ENCODE measurements around the gene ID2. TPM values are rescaled to one million over a fixed set of nuclear protein-coding genes. Genes with fewer than 3 reads are reported as not detected.

Gene ID2
- total and polyA plus RNA-seq, 7 donors: 4.1 to 33.0 (median 14.7) TPM

GRCh38 chr2:8662239-8662879 is 19.5 kb upstream of the ID2 start:
- Histone ChIP-seq H3K36me3 (ENCODE audit: insufficient read depth in 1 of 2, low read depth in 1 of 2) (no peaks in the 10 kb centered on the region), H3K4me1 (peaks cover 5% of the 10 kb centered on the region), H3K27ac (no peak overlapping the region), H3K4me3 (no peak overlapping the region), H3K9me3 (no peaks in the 10 kb centered on the region), H3K27me3 (ENCODE audit: insufficient read depth in 3 of 3, low read length in 2 of 3) (no peaks in the 10 kb centered on the region)
- TF ChIP-seq, protein P1, sequence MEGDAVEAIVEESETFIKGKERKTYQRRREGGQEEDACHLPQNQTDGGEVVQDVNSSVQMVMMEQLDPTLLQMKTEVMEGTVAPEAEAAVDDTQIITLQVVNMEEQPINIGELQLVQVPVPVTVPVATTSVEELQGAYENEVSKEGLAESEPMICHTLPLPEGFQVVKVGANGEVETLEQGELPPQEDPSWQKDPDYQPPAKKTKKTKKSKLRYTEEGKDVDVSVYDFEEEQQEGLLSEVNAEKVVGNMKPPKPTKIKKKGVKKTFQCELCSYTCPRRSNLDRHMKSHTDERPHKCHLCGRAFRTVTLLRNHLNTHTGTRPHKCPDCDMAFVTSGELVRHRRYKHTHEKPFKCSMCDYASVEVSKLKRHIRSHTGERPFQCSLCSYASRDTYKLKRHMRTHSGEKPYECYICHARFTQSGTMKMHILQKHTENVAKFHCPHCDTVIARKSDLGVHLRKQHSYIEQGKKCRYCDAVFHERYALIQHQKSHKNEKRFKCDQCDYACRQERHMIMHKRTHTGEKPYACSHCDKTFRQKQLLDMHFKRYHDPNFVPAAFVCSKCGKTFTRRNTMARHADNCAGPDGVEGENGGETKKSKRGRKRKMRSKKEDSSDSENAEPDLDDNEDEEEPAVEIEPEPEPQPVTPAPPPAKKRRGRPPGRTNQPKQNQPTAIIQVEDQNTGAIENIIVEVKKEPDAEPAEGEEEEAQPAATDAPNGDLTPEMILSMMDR (IDR thresholded peaks at IDR 0.05): no peak
- intact Hi-C loops (cut with DNase I): no loop called here
- WGBS, 3 donors: 75 to 82% (median 79%) methylated on average over 10 of the region's 10 CpGs
- ATAC-seq: no peak
- DNase-seq: no peak

GRCh38 chr2:8663997-8664396 is 17.9 kb upstream of the ID2 start:
- intact Hi-C loops (cut with DNase I): no loop called here
- WGBS, 3 donors: 67 to 82% (median 67%) methylated on average over 13 of the region's 13 CpGs
- Histone ChIP-seq H3K4me1 (peaks cover 8% of the 10 kb centered on the region), H3K36me3 (ENCODE audit: insufficient read depth in 1 of 2, low read depth in 1 of 2) (no peaks in the 10 kb centered on the region), H3K27me3 (ENCODE audit: insufficient read depth in 3 of 3, low read length in 2 of 3) (no peaks in the 10 kb centered on the region), H3K27ac (no peak overlapping the region), H3K4me3 (no peak overlapping the region), H3K9me3 (no peaks in the 10 kb centered on the region)
- DNase-seq (no peak), ATAC-seq (no peak)
- TF ChIP-seq, protein P1 (IDR thresholded peaks at IDR 0.05): no peak

DNA sequence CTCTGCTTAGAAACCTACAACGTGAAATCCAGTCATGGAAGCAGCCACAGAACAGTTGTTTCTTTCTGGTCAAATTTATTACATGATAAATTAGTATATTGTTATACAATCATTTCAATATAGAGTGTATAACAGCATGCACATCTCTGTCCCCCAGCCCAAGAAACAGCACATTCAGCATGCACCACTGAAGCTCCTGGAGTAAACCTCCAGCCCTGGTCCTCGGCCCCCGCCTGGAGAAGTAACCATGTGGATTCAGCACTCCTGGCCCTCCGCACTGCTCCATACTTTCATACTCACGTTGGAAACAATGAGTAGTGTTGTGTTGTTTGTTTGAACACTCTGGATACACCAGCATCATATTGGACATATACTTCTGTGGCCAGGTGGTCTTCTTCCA is 15.3 kb upstream of the ID2 start:
- WGBS, 3 donors: 93 to 95% (median 95%) methylated on average over 5 of the region's 5 CpGs
- H3K36me3 ChIP-seq (ENCODE audit: insufficient read depth in 1 of 2, low read depth in 1 of 2): no peaks in the 10 kb centered on the region
- DNase-seq (no peak), ATAC-seq (no peak)
- no peak overlapping the region for H3K4me3 ChIP-seq
- TF ChIP-seq, protein P1 (IDR thresholded peaks at IDR 0.05): no peak
- H3K9me3 ChIP-seq: no peaks in the 10 kb centered on the region
- H3K4me1 ChIP-seq: peaks cover 4% of the 10 kb centered on the region
- intact Hi-C loops (cut with DNase I): no loop called here
- no peak overlapping the region for H3K27ac ChIP-seq
- no peaks in the 10 kb centered on the region for H3K27me3 ChIP-seq (ENCODE audit: insufficient read depth in 3 of 3, low read length in 2 of 3)

DNA sequence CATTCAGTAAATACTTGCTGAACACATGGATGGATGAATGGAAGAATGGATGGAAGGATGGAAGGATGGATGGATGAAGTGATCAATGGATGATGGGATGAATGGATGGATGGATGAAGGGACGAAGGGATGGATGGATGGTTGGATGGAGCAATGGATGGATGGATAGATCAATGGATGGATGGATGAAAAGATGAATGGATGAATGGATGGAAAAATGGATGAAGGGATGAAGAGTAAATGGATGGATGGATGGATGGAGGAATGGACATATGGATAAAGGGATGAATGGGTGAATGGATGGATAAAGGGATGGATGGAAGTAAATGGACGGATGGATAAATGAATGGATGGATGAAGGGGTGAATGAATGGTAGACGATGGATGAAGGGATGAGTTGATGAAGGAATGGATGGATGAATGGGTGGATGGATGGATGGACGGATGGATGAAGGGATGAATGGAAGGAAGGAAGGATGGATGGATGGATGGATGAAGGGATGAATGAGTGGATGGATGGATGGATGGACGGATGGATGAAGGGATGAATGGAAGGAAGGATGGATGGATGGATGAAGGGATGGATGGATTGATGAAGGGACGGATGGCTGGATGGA is 13.9 kb upstream of the ID2 start:
- ATAC-seq: no peak
- Histone ChIP-seq H3K36me3 (ENCODE audit: insufficient read depth in 1 of 2, low read depth in 1 of 2) (no peaks in the 10 kb centered on the region), H3K4me3 (no peak overlapping the region), H3K27me3 (ENCODE audit: insufficient read depth in 3 of 3, low read length in 2 of 3) (no peaks in the 10 kb centered on the region), H3K4me1 (peaks cover 4% of the 10 kb centered on the region), H3K9me3 (no peaks in the 10 kb centered on the region), H3K27ac (no peak overlapping the region)
- 86 to 96% (median 90%) methylated on average over 6 of the region's 6 CpGs for WGBS, 3 donors
- TF ChIP-seq, protein P1 (IDR thresholded peaks at IDR 0.05): no peak
- intact Hi-C loops (cut with DNase I): no loop called here
- DNase-seq: no peak
